HG03045 (cell line): ENCODE measurements around the gene PDCD1.

Experiments
- ATAC-seq: cut with Tn5 transposase; IDR thresholded peaks from one replicate; pipeline ENCODE4 v1.9.1; 2021; ENCODE audit warnings: mild to moderate bottlenecking, moderate library complexity; ENCODE audit not compliant: unreplicated experiment

PDCD1 gene

DNA sequence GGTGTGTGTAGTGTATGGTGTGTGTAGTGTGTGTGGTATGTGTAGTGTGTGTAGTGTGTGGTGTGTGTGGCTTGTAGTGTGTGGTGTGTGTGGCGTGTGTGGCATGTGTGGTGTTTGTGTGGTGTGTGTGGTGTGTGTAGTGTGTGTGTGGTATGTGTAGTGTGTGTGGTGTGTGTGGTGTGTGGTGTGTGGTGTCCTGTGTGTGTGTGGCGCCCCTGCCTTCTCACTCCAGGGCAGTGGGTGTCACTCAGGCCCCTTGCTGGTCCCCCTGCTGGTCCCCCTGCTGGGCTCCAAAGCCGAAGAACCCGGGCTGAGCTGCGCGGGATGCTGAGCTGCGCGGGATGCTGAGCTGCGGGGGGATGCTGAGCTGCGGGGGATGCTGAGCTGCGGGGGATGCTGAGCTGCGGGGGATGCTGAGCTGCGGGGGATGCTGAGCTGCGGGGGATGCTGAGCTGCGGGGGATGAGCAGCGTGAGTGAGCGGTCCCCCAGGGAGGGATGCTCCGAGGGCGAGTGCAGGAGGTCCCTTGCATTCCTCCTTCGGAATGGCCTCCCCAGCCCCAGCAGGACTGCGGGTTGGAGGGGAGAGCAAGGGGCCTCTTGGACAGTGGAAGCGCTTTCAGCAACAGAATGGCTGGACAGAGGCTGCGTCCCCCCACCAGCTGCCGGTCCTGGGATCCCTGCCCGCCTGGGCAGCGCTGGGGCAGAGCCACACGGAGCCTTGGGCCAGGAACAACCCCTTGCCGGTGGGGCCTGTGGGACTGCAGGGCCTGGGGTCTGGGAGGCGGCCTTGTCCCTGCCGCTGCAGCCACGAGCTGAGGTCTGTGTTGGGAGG is 7.5 kb upstream of the PDCD1 start:
- no peak for ATAC-seq

DNA sequence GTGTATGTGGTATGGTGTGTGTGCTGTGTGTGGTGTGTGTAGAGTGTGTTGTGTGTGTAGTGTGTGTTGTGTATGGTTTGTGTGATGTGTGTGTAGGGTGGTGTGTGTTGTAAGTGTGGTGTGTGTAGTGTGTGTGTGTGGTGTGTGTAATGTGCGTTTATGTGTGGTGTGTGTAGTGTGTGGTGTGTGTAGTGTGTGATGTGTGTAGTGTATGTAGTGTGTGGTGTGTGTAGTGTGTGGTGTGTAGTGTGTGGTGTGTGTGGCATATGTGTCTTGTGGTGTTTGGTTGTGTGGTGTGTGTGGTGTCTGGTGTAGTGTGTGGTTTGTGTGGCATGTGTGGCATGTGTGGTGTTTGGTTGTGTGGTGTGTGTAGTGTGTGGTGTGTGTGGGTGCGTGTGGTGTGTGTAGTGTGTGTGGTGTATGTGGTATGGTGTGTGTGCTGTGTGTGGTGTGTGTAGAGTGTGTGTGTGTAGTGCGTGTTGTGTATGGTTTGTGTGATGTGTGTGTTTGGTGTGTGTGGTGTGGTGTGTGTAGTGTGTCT is 6.8 kb upstream of the PDCD1 start:
- ATAC-seq: no peak

DNA sequence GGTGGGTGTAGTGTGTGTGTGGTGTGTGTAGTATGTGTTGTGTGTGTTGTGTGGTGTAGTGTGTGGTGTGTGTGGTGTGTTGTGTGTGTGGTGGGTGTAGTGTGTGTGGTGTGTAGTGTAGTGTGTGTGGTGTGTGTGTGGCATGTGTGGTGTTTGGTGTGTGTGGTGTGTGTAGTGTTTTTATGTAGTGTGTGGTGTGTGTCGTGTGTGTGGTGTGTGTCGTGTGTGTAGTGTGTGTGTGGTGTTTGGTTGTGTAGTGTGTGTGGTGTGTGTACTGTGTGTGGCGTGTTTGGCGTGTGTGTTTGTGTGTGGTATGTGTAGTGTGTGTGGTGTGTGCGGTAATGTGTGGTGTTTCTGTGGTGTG is 6.1 kb upstream of the PDCD1 start:
- ATAC-seq: no peak

DNA sequence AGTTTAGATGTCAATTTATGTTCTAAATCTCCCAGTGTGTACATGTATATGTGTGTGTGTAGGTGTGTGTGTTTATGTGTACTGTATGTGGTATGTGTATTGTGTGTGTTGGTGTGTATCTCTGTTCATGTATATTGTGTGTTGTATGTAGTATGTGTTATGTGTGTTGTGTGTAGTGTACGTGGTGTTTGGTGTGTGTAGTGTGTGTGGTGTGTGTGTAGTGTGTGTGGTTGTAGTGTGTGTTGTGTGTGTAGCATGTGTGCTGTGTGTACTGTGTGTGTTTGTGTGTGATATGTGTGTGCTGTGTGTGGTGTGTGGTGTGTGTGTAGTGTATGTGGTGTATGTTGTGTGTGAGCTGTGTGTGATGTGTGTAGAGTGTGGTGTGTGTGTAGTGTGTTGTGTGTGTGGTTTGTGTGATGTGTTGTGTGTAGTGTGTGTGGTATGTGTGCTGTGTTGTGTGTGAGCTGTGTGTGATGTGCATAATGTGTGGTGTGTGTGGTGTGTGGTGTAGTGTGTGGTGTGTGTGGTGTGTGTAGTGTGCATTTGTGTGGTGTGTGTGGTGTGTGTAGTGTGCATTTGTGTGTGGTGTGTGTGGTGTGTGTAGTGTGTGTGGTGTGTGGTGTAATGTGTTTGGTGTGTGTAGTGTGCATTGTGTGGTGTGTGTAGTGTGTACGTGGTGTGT is 5.6 kb upstream of the PDCD1 start:
- ATAC-seq: no peak

DNA sequence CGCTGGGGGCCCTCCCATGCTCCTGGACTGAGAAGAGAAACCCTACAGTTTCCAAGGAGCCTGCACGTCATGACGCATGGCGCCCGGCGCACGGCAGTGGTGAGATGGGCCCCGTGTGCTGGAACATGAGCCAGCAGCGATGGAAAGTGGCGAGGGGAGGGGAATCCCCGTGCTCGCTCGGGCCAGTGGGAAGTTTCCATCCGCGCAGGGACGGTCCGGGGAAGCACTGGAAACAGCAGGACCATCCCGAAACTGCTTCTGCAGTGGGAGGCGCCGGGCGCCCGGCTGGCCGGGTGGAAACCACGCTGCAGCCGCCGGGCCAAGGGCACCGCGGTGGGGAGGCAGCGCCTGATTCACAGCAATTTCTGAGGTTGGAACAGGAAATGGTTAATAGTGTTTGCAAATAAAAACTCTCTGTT is 4.9 kb upstream of the PDCD1 start:
- ATAC-seq: no peak

DNA sequence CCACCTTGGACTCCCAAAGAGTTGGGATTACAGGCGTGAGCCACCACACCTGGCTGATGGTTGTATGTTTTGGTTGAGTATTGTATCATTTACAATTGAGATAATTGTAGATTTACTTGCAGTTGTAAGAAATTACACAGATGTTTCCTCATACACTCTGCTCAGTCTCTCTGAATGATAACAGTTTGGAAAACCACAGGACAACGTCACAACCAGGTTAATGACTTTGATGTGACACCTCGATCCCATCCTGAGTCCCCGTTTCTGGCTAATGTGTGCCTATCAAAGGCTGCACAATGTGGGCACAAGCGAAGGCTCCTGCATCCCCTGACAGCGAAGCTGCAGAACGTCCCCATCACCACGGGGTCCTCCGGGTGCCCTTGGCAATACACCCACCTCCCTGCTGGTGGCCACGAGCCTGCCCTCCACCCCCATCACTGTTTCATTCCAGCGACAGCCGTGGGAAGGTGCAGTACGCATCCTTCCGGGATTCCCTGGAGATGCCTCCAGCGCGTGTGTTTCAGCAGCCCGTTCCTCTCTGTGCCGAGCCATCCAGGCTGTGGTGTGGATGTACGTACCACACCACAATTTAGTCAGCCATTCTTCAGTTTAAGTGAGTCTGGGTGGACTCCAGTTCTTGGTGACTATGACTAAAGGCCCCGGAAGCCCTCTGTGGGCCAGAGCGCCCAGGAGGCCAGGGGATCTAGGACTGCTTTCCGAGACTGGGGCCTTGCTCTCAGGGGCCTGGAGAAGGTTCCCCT is 4.3 kb upstream of the PDCD1 start:
- ATAC-seq: no peak

DNA sequence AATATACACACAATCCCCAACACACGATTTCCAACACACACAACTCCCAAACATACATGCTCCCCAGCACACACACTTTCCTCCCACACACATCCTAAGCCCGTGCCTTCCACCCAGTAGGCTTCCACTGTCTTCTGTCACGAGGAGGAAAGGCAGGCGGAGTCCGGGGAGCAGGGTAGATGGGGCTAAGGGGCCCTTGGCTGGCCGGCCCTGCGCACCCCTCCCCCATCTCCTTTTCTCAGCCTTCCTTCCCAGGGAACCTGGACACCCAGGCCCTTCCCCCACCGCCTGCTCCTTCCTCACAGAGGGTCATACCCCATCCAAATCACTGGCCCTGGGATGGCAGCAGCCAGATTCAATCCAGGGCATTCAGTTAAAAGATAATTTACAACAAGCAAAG is 3.4 kb upstream of the PDCD1 start:
- no peak for ATAC-seq

DNA sequence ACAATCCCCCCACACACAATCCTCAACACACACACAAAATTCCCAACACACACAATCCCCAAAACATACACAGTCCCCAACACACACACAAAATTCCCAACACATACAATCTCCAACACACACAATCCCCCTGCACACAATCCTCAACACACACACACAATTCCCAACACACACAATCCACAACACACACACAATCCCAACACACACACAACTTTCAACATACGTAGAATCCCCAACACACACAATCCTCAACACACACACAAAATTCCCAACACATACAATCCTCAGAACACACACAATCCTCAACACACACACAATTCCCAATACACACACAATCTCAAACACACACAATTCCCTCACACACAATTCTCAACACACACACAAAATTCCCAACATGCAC is 2.6 kb upstream of the PDCD1 start:
- ATAC-seq: no peak

DNA sequence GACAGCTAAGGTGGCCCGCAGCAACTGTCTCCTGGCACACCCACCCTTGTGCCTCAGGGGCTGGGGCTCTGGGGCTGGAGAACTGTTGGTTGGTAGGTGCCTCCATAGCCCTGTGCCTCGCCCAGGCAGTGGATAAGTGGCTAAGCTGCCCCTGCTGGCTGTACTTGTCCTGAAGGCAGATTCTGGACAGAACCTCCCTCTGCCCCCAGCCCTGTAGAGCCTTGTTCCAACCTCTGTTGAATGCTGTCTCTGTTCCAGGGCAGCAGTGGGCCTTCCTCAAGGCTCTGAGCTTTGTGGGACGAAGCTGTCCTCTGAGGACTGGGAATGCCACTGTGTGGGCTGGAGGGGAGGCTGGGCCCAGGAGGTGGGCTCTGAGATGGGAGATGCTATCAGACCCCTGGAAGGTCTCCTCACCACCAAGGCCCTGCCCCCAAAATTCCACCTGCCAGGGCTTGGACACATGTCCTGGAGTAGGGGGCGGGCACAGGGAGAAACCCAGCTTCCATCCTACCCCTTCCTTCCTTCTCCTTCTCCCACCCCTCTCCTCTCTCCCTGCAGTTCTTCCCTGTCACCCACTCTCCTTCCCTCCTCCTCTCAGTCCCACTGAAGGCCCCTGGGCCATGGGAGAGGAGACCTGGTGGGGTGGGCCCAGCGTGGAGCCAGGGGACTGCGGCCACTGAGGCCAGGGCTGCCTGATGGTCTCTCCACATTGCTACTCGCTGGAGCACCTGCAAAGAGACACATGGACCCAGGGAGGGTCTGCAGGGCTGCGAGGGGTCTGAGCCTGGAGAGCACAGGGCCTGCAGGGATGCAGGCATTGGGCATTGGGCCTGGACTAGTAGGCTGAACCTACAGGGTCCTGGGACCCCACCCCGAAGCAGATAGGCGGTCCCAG is 1.7 kb upstream of the PDCD1 start:
- no peak for ATAC-seq

DNA sequence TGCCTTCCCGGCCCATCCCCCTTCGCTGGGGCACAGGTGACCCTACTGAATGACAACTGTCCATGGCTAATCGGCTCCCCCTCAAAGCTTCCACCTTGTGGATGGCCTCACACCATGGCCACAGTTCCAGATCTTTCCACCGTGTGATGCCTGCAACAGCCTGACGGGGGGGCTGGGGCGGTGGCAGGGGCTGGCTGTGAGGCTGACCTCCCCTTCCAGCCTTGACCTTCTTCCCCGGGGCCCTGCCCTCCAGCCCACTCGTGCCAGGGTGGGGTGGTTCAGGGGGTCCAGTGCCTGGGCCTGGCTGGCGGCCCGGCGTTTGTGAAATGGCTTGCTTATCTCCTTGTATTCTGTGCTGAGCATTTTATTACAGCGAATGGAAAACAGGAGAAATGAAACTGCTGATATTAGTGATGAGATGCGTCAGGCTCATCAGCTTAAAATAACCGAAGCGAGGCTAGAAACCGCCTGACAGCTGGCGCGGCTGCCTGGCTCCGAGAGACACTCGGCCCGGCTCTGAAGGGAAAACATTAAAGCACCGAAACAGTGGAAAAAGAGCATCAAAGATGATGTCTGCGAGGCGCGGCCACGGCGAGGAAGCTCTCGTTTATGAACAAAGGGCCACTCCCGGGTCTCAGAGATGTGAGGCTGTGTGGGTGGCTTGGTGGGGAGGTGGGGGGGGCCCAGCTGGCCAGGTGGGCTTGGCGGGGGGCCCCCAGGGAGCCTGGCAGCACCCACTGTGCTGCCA is 916 bp upstream of the PDCD1 start:
- ATAC-seq: no peak

DNA sequence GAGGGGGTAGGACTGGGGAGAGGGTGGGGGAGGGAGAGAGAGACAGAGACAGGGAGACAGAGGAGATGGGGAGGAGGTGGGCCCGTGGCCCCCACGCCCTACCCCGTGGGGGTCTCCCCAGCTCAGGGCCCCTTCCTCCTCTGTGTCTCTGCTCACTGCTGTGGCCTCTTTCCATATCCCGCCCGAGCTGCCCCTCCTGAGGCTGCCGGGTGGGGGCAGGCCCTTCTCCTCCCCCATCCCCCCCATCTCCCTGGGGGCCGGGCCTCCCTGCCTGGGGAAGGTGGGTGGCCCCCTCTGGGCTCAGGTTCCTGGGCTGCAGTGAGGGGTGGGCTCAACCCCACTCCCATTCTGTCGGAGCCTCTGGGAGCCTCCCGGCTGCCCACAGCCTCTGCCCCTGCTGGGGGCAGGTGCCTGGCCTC is 332 bp upstream of the PDCD1 start:
- no peak for ATAC-seq

DNA sequence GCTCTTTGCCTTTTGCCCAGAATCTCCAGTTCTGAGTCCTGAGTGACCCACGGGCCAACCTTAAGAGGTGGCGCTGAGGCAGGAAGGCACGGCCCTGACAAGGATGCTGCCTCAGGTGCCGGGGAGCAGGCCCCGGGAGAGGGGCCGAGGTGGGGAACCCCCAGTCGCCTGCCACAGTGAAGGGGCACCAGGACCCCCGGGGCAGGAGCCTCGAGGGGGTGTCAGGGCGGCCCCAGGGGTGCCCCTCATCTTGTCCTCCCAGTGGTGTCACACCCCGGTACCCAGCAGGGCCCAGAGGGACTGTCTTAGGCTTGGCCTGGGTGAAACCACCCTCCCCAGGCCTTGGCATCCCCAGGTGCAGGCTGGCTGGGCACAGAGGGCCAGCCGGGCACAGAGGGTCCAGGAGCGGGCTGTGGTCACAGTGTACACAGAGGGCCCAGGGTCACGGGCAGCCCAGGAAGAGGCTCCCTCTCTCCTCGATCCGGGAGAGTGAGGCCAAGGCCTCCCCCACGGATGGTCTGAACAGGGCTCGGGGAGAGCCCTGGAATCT is 1.0 kb downstream of the PDCD1 start:
- no peak for ATAC-seq

DNA sequence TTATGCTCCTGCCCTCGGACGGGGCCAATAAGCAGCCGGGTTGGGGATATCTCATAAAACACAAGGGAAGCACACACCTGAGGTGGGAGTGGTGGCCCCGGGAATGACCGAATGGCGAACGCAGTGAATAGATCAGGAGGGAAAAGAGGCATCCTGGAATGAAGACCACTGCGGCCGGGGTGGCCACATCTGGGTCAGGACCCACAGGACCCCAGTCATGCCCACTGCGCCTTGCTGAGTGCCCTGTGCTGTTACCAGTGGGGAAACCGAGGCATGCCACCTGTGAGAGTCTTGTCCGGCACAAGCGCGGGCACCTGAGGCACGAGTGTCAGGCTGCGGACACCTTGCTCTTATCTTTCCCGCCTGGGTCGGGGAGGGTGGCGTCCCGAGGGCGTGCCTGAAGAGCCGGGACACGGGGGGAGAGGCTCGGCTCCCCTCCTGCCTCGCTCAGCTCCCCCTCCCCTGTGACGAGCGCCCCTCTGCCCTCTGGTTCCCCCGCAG is 1.6 kb downstream of the PDCD1 start:
- no peak for ATAC-seq

DNA sequence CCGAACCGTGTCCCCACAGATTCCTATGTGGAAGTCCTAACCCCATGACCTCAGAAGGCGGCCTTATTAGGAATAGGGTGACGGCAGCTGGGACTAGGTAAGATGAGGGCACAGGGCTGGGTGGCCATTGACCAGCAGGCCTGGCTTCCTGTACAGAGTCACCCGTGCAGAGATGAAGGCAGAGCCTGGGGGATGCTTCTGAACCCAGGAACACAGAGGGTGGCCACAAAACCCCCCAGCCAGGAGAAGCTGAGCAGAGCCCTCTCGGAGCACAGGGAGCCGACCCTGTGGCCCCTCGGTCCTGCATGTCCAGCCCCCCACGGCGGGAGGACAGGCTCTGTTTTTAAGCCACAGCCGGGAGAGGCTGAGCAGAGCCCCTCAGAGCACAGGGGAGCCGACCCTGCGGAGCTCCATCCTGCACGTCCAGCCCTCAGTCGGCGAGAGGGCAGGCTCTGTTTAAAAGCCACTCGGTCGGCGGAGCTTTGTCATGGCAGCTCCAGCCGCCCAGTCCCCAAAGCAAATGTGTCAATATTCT is 2.7 kb downstream of the PDCD1 start:
- ATAC-seq: no peak

DNA sequence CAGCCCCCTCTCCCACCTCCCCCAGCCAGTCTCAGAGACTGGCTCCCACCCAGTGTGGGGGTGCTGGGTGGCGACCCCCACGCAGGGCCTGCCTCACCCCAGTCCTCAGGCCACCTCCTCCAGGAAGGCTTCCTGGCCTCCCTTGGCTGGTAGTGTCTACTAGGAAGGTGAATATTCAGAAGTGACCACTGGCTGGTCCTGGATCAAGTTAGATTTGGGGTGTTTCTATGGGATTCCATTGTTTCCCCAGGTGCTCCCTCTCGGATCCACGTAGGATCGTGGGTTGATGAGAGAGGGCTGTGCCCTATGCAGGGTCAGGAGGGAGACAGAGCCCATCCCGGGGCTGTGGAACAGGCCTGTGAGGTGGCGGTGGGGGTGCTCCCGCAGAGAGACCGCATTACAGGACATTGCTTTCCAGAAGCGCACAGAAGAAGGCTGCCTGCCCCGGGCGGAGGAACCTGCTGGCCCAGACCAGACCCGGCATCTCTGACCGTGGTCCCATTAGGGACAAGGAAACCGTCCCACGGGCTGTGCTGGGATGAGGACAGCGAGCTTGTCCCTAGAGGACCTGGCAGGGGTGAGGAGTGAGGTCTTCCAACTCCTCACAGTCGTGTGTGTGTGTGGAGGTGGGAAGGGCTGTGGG is 3.3 kb downstream of the PDCD1 start:
- ATAC-seq: no peak

DNA sequence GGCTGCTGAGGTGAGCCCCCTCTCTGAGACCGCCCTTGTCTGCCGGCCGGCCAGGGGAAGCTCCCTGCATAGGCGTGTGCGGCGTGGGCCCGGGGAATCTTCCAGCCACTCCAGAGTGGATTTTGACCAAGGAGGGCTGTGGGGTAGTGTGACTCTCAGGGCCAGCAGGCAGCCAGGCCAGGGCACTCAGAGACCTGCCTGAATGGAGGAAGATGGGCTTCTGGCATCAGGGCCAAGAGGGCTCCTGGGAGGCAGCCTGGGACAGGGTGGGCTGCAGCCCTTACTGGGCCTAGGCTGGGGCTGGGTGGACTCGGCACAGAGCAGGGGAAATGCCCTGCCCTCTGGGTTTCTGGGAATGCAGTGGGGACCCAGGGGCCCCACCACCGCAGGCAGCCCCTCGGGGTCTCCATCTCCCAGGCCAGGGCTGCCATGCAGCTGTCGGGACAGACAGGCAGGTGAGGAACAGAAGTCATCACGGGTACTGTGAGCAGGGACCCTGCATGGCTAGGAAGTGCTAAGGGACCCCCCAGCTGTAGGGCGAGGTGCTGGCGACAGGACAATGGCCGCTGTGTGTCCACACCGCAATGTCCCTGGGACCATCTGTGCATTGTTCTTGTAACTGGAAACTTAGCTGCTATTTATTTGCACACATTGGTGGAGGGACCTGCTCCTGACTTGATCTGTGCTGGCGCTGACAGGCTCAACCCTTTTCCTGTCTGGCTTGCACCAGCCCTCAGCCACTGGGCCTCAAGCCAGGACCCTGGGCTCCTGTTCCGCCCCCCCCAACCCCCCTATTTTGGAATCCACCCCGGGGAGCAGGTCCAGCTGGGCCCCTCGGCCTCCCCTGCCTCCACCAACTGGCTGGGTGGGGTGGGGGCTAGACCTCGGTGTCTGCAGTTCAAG is 4.1 kb downstream of the PDCD1 start:
- no peak for ATAC-seq

DNA sequence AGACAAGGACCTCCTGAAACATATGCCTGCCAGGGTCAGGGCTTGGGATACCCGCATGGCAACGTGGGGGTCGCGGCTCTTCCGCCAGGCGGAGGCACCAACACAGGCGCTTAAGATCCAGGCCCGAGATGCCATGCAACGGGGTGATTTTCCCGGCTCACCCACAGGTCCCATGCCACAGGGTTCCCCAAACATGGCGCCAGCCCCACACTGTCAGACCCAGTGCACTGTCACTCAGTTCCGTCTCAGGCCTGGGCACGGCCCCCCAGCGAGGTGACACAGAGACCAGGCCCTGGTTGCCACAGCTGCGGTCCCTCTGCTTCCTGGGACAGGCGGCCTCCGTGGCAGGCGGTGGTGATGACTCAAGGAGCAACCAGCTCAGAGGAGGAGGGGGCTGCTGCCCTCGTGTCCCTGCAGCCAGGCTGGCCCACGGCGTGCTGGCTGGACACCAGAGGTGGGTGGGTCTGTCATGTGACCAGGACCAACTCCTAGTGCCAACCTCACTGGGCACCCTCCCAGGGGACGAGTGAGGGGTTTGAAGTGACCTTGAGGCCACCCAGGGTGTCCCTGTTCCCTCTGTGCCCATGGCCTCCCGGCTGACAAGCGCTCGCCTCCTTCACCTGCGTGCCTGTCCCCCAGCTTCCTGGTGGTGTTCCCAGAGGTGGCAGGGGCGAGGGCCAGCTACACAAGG is 4.9 kb downstream of the PDCD1 start:
- no peak for ATAC-seq
